Activated CD4-positive, alpha-beta T cell treated with anti-CD3 and anti-CD28 coated beads for 4 hours (primary cell): ENCODE results near the gene TAF4.

Experiments
- DNase-seq, 2 donors: peaks; one replicate each; pipeline ENCODE4 v3.0.0-alpha.2; 2020

The TAF4 gene

DNA sequence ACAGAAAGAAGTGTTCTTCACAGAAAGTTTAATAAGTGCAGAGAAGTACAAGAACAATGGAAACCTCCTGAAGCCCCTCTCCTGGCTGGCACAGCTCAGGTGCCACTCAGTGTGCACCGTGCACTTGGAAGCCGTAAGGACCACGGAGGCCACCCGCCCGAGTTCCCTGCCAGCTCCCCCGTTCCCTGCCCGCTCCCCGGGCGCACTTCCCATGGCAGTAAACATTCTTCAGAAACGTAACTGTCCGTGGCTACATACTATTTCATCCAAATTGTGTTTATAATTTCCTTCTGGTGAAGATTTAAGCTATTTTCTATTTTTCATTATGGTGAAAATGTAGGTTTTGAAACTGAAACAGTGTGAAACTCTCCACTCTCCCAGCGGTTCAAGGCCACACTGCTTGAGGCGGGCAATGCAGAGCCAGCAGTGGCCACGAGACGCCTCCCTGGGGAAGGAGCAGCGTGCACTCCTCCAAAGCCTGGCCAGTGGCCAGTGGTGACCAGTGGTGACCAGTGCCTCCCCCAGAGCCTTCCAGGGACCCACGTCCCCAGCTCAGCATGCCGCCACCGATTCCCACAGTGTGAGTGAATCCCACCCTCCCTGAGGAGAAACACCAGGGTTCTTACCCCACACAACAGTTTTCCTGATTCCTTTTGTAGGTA is 46.4 kb downstream of the TAF4 start:
- DNase-seq, result no peak

DNA sequence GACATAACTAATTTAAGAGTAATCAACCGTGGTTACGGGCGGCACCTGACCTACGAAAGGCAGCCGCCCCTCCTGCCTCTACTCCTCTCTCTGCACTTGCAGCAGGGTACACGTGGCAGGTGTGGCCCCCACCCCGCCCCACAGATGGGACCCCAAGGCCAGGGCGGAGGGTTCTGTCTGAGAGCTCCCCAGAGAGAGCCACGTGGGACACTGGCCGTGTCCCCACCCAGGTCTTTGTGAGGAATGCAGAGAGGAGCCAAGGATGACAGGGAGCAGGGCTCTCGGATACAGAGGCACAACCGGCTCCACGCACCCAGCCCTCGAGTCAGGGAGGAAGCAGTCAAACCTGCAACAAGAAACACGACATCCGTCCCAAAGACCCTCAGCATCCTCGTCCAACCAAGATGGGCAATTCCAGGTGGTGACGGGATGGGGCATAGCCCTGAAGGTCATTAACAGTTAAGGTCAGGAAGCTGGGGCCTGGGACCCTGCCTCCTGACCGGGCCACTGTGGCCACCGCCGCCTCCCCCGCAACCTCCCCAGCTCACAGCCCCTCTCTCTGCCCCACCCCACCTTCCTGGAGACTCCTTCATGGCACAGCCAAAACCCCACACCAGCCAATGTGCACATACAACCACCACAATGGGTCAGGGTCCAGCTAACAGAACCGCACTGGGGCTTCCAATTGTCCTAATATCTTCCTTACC is 47.1 kb downstream of the TAF4 start:
- no peak for DNase-seq

DNA sequence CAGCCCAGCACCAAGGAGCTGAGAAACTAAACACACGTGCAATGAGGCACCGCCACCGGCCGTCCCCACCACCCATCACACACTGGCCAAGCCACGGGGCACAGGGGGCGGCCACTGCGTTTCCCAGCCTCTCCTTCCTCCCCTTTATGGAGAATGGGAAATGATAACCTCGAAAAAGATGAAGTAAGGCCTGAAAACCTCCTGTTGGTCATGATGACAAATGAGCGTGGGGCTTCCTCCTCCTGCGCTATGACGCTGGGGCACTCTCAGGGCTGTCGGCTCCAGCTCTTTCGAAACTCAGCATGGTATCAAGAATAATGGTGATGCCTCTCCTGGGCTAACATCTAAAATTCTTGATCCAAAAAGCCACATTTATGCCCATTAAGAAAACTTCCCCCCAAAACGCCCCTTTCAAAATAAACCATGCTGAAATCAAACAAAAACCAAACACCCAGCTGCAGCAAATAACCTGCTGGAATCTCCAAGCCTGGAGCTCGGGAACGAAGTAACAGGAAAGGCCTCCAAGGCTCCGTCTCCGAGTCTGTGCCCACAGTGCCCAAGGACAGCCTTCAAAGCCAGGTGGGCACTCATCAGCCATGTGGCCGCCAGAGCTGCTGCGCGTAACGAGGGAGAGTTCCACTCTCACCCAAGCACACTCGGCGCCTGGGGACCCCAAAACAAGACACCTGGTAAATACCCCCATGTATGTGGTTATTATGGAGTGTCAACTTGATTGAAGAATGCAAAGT is 50.0 kb downstream of the TAF4 start:
- DNase-seq, result no peak

DNA sequence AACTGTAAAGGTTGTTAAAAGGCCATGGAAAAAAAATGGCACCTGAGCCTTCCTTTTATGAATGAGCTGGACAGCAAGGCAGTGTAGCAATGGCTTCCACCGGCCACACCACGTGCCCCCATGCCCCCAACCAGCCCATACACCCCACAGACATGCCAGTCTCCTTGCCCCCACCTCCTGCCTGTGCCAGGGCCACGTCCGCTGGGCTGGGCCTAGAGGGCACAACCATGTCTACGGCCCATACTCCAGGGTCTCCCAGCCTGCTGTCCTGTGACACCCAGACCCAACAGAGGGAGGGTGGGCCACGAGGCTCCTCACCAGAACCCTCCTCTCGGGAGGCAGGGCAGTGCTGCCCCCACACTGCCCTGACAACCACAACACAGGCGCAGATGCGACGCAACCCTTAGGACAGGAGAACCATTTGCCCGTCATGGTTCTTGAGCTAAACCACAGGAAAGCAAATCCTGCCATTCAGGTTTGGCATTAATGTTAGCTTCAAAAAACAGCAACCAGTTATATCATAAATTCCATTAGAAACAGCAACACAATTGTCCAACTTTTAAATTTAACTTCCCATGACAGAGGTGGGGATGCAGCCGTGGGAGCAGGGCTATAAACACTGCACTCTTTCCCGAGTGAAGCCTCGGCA is 50.7 kb downstream of the TAF4 start:
- DNase-seq, result no peak

DNA sequence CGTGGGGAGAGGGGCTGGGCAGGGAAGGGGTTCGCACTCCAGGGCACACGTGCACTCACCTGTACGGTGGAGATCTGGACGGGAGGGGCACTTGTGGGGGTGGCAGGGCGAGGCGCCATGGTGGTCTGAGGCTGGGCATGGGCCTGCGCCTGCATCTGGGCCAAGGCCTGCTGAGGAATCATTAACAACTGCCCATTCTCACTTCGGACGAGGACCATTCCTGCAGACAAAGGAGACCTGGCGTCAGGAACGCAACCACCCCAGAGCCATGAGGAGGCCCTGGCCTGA is 51.2 kb downstream of the TAF4 start:
- DNase-seq, result no peak

DNA sequence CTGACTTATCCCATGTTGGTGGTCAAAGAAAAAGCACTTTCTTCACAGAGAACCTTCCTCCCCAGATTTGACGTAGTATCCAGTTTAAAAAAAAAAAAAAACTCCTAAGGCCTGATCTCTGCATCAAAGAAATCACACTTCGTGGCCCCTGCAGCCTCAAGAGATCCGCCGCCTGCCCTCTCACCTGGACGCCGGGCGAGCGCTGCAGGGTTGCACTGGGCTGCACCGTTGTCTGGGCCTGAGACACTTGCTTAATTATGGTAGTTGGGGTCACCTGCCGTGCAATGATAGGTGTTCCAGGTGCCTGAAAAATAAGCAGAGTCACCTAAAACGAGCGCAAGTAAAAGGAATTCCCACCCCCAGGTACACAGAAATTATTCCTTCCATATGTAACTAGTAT is 53.0 kb downstream of the TAF4 start:
- no peak for DNase-seq

DNA sequence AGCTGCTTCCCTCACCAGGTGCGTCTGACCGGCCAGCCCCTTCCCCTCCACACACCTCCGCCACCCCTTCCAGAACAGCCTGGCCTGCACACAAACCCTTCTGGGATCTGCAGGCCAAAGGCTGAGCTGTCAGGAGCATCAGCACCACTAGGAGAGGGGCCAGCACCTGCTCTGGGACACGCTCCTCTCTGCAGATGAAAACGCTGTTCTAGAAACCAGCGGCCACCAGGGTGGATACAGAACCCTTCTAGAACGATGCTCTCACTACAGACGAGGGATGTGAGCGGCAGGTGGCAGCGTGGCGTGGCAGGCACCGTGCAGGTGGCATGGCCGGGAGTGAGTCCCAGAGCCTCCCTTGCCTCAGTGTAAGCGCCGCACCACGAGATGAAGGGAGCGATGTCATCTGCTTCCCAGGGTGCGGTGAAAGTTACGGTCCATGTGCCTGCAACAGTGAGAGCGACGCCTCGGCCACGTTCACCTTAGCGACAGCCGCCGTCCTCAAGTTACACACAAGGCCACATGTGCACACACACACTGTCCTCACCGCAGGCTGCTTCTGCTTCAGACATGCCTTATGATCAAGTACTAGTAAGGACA is 53.6 kb downstream of the TAF4 start:
- DNase-seq, result no peak

DNA sequence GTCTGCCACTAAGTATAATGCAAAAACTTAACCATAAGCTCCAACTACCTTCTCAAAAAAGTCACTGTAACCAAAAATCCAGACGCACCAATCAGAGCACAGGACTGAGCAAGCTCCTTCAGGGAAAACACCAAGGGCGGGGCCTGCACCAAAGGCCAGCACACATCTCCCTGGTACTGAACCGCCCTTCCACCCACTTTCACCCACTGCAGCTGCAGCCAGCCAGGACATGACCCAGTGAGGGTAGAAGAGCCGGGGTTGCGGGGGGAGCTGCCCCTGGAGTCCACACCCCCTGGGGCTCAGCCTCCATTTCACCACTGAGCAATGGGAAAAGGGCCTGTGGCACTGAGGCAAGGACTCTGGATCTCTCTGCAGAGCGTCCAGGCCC is 54.3 kb downstream of the TAF4 start:
- DNase-seq, result no peak

DNA sequence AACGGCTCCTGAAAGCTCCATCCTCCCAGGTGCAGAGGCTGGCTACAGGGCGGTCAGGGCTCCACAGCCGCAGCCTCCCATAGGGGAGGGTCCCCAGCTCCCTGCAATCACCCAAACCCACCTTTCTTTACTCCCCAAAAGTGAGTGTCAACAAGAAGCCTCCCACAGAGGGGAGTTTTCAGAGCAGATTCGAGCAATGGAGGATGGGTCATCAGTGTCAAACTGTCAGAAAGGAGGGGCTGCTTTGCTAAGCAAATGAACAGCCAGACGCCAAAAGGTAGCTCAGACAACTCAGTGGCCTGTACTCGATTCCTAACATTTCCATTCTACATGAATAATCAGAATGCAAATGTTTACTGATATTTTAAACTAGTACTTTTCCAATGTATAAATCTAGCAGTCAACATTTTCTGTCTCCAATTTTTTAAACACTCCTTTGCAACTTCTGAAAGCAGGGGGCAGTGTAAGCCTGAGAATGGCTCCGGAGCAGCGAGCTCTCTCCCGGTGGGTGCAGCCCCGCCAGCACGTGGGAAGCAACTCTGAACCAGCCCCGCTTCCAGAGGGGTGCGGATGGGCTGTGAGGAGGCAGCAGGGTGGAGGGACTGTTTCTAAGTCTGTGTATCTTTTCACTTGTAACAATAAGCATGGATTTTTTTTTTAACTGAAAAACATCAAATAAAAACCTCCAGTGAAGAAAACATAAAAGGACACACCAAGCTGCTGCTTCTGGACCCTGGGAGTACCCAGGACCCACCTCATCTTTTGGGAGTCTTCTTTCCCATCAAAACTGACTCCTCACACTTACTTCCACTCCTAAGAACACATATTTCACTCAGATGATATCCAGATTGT is 54.9 kb downstream of the TAF4 start:
- peak; percentile 58 to 69 for DNase-seq

DNA sequence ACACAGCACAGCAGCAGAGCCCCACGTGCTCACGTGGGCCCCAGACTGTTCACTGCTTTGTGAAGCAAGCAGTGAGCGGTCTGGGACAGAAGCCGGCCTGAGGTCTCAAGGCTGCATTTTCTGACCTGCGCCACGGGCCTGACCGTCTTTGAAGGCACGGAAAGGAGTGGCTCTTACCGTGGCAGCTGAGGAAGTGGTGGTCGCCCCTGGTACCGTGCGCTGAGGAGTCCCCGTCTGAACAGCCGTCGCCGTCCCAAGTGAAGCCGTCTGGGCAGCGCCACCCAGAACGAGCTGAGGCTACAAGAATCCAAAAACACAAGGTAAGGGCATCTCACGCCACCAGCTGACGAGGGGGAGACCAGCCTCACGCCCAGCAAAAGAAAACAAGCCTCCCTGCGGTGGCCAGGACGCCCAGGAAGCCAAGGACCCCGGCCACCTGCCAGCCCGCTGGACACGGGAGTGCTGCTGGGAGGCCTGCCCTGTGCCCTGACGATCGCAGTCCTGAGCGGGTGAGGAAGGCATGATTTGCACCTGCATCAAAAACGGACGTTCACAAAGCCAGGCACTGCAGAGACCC is 55.7 kb downstream of the TAF4 start:
- DNase-seq, result no peak

DNA sequence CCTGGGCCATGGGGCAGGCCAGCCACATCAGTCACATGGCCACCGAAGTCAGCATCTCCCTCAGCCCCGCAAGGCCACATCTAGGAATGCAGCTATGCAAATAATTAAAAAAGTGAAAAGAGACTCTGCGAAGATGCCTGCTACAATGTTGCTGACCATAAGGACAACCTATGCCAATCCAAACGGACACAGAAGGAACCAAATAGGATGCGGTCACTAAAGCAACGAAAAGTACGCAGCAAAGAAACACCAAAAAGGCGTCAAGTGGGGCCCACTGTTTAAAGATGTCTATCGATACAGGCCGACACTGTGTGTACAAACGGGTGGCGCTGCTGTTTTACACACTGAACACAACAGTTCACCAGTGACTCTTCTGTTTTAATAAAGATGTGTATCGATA is 56.4 kb downstream of the TAF4 start:
- no peak for DNase-seq

DNA sequence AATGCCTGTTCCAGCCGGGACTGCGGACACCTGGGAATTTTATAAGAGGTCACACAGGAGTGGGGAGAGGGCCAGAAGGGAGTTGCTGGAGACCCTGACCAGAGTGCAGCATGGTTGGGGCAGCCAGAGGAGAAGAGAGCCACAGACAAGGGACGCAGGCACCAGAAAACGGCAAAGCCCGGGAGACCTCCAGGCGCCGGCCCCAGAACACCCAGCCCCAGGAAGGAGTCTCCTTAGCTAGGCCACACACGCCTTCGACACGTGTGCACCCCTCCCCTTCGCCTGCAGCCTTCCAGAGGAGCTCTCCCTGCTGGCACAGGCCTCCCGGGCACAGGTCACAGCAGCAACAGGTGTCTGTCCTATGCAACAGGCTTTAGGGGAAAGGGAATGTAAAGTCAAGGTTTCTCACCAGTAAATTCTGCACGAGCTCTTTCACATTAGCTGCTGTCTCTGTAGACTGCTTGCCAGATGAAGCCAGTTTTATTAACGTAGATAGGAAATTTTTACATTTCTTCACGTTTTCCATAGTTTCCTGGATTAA is 57.0 kb downstream of the TAF4 start:
- DNase-seq, result no peak

DNA sequence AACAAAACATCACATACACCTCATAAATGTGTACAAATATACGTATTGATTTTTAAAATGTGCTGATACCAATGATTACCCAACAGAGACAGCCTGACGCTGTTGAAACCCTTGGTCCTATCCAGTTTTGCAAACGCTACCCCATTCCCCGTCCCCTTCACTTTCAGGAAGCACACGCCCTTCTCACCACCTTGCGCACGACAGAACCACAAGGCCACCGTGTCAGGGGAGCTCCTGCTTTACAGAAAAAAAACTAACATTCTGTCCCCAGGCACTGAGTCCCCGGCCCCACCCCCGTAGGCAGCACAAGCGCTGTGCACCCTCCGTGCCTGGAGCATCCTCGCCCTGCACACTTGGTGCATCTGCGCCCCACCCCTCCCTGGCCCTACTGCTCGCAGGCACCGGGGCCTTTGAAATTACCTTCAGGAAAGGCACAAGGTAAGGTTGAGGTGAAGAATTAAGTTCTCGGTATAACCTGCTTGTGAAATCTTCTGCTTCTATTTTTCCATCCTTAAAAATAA is 58.5 kb downstream of the TAF4 start:
- DNase-seq, result no peak

DNA sequence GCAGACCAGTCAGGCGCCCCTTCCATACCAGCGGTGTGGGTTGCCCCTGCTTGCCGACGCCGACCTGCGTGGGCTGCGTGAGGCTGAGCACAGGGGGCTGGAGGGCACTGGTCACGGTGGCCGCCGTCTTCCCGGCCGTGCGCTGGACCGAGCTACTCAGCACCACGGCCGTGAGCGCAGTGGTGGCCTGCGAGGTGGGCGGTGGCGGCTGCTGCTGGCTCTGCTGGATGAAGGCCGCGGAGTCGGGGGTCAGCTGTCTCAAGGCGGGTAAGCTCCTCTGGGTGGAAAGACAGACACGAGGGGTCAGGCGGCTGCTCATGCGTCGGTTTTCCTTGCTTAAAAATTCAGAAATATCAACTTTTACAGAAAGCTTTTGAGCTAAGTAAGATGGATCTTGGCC is 59.2 kb downstream of the TAF4 start:
- DNase-seq, result no peak

DNA sequence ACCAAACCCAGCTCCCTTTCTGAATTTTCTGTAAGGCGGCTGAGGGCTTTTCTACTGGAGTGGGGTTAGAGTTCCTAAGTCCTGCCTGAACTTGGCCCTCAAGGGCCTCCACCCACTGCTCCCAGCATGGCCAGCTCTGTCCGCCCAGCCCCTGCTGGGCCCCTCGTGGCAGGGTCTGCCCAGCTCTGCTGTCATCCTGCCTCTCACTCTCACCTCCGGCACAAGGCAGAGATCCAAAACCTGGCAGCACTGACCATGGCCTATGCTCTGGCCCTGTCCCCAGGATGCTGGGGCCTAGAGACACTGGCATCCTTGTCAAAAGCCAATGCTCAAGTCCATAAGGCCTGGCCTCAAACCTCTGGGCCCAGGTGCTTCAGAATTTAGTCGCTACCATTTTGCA is 61.1 kb downstream of the TAF4 start:
- DNase-seq, result no peak

DNA sequence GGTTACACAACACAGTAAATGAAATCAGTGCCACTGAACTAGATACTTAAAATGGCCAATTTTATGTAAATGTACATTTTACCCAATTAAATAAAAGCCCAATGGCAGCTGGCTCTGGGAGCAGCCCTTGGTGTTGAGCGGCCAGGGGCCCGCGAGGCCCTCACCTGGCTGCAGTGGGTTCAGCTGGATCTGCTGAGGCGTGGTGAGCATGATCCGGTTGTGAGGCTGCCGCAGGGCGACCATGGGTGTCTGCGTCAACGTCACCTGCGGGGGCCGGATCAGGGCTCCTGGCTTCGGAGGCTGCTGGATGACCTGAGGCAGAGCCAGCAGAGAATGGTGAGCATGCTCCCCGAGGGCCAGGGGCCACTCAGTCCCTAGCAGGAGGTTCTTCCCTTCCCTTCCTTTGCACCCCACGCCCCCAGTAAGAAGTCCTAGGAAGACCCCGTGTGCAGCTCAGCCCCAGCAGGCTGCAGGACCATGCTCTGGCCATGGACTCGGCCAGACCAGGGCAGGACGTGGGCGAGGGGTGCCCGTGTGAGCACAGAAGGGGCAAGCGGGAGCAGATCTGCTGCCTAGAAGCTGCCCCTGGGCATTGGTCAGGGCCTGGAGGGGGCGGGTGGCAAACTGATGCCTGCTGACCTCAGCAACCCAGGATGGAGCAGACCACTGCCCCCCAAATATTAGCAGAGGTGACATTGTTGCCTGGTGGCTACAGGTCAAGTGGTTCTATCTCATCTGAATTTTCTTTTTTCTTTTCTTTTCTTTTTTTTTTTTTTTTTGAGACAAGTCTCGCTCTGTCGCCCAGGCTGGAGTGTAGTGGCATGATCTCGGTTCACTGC is 61.9 kb downstream of the TAF4 start:
- DNase-seq, result no peak

DNA sequence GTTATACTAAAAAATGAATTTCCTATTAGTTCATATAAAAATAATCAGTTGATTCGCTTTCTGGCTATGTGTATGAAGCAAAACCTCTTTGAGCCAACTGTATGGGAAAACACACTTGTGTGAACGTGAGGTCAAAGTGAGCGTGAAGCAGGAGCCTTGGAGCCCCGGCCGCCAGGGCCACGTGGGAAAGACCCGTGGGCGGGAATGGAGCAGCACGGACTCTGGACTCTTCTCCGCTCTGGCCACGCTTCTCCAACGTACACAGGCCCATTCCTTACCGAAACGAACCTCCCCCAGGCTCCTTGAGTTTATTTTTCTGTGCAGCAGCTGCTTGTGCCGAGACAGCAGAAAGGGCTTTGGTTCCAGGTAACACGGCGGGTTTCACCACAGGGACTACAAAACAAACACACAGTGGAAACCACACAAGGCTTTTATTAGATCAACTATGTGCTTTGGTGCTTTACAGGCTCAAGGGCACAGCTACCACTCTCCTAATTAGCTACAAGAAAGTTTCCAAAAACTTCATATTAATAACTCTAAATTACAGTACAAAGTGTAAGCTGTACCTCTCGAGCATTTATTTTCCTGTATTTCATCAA is 62.7 kb downstream of the TAF4 start:
- DNase-seq, result no peak

DNA sequence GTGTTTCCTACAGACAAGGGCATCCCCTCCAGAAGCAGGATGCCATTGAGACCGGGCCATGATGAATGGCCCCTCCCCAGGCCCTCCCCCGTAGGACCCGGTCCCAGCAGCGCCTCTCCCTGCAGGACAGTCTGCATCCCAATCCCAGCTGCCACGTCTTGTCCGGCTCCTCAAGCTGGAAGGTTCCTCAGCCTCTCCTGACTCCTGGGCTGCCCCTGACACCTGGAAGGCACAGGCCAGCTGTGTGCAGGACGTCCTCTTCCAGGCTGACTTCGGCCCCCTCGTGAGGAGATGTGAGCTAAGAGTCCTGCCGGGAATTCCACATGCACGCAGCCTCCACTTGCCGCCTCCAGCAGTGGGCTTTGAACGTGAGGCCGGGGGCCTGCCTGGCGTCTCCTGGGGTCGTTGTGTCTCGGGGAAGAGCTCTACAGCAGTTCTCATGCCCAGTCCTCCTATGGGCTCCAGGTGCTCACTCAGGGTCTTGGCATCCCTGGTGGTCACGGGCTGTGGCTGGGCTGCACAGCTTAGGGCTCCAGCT is 64.4 kb downstream of the TAF4 start:
- no peak for DNase-seq

DNA sequence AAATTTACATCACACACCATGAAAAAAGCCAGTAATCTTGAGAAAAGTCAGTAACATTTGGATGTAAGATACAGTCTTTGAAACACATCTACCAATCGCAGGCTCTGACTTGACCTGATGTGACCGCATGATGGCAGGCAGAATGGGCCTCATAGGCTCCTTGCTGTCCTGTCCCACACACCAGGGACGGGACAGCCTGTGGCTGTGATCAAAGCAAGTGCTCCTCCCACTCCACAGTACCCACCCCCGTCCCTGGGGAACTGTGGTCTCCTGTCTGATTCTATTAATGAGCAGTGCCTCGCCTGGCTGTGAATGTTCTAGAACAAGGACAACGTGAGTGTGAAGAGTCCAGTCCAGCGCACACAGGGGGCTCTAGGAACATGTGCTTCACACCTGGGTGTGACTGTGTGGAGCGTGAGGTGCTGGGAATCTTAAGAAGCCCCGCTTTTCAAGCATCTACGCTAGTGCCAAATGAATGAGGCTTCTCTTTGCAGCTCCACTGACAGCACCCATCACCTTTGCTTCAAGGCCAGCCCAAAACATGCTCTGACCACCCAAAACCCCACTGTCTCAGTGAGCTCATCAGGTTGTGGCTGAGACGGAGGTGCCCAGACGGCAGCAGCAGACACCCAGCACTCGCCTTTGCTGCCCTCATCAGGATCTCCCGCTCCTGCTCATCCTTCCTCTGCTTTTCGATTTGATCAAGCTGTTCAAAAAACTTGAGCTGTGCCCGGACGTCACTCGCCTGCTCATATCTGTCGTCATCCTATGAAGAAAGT is 67.1 kb downstream of the TAF4 start:
- no peak for DNase-seq
